NCI-H146 (cell line): ENCODE results near the gene SLC22A4.

Experiments
- DNase-seq: peaks from one replicate; lab custom pipeline; 2025; lab: John Stamatoyannopoulos, UW

SLC22A4 gene

GRCh38 chr5:132293992-132294727, at the start of gene SLC22A4:
SLC22A4 (plus strand) TSS chr5:132294394; CDS start chr5:132294617, 223 bp downstream.
- DNase-seq = peak; percentile 94

GRCh38 chr5:132245593-132245992, 48.6 kb upstream of the SLC22A4 start:
- no peak for DNase-seq

DNA sequence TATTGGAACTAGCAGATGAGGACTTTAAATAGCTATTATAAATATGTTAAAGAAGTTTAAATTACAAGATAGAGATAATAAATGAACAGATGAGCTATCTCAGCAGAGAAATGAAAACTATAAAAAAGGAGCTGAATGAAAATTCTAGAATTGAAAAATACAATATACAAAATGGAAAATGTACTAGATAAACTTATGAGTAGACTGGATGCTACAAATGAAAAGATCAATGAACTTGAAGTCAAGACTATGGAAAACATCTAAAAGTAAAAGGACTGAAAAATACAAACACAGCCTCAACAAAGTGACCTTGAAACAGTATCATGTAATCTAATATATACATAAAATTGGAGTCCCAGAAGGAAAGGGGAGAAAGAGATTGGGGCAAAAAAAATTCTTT, 47.4 kb upstream of the SLC22A4 start:
- DNase-seq = no peak

DNA sequence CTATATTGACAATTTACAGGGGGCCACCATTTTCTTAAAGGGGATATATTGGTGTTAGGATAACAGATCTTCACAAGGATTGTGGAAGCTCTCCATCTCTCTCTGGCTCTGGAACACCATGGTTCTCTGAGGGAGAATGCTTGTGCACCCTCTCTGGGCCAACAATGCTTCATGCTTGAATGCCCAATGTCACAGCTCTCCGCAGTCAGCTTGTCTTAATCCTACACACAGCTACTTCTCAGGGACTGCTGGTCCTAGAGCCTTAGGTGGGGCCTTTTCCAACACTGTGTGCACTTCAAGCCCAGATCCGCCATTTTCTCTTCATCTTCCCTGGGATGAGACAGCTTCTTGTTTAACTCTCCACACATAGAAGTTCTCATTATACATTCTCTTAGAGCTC, 43.6 kb upstream of the SLC22A4 start:
- no peak for DNase-seq

DNA sequence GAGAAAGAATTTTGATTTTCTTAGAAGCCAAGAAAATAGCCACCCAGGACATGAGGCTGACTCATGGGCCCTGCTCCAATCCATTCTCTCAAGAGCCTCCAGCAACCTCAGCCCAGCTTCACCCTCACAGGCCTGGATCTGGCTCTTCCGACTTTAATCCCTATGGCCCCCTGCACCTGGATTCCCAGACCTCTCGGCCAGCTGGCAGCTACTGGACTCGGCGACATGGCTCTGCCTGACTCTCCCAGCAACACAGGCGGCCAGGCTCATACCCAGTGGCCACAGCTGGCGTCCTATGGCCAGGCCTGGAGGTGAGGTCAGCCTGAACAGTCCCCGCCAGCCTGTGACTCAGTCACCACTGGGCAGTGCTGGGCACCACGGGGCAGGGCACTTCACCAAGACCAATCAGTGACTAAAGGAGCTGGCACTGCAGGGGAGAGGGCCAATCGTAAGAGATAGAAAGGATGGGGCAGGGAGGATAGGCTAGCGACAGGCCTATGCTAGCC, 42.9 kb upstream of the SLC22A4 start:
- no peak for DNase-seq

DNA sequence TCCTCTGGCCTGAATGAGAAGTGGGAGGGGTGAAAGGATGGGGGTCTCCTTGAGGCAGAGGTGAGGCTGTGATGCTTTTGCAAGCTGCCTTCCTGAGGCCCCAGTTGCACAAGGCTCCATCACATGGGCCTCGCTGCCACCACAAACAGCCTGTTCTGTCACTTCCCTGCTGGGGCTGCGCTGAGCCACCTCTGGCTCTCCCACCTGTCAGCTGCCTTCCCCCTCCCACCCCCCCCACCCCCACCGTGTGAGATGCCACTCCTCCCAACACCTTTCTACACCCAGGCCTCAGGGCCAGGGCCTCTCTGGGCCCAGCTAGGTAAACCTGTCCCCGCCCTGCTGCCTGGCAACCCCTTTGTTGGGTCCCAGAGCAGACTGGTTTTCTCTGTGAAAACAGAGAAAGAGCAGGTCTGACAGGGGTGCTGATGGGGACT, 41.2 kb upstream of the SLC22A4 start:
- peak; percentile 61 for DNase-seq

DNA sequence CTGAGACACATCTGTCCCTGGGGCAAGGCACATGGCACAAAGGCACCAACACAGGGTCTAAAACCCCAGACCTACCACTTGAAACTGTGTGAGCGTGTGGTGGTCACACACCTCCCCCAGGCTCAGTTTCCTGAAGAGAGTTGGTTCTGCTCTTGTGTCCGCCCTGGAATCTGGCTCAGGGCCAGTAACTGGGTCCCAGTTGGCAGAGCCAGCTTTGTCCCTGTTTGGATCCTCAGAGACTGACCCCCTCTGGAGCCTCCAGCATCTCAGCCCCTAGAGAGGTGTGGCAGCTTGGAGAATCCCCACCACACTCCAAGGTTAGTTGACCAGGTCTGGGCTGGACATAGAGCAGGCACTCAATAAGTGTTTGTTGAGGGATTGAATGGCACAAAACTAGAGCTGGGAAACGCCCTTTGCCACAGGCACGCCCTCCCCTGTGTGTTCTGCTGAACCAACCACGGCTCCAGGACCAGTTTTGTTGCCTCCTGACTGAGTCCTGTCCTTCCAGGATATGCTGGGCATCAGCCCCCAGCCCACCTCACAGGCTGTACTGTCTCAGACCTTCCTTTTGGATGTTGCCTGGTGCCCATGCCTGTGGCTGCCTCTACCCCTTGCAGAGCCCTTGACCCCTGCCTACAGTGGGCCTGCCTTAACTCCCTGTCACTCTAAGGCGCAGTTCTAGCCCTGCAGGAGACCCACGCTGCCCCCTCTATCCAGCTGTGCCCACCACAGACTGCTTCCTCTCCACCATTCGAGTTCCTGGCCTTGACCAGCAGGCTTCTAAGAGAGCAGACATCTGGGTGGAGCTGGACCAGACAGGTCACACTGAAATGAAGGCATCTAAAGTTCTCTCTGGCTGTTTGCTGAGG, 40.5 kb upstream of the SLC22A4 start:
- no peak for DNase-seq

- DNase-seq = no peak
Observed at GRCh38 chr5:132254321-132254977, 39.7 kb upstream of the SLC22A4 start.

DNA sequence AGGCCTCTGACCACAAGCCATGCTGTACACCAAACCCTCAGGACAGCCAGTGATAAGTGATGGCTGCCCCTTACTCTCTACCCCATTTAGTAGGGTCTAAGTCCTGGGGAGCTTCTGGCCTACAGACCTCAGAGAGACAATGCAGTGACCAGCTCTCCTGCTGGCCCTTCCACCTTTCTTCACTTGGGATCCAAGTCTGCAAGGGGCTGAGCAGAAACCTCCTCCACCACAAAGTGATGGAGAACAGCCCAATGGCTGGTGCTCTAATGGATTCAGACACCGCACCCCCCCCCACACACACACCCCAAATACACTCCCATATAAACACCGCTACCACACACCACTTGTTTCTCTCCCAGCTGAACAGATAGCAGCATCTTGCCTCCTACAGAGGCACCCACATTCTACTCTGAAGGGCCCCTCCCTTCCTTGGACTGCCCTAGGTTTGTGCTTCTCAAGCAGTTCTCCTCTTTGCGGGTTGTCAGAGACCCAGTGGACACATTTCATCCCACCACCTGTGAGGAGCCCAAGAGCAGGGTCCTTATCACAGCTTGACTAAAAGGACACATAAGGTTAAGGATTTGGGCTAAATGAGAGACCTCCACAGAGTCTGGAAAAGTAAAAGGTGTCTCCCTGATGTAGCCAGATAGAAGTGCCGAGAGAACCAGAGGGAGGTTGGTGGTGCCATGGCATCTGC, 38.0 kb upstream of the SLC22A4 start:
- no peak for DNase-seq

GRCh38 chr5:132256783-132257130, 37.4 kb upstream of the SLC22A4 start:
- no peak for DNase-seq

GRCh38 chr5:132257131-132258101, 36.8 kb upstream of the SLC22A4 start, which contains the start of gene PDLIM4:
PDLIM4 (plus strand) TSS chr5:132257696; CDS start chr5:132257735, 39 bp downstream.
- DNase-seq = peak; percentile 54

GRCh38 chr5:132258102-132259068, 35.8 kb upstream of the SLC22A4 start:
- DNase-seq = no peak

- DNase-seq = no peak
Observed at GRCh38 chr5:132259069-132259851, 34.9 kb upstream of the SLC22A4 start.

DNA sequence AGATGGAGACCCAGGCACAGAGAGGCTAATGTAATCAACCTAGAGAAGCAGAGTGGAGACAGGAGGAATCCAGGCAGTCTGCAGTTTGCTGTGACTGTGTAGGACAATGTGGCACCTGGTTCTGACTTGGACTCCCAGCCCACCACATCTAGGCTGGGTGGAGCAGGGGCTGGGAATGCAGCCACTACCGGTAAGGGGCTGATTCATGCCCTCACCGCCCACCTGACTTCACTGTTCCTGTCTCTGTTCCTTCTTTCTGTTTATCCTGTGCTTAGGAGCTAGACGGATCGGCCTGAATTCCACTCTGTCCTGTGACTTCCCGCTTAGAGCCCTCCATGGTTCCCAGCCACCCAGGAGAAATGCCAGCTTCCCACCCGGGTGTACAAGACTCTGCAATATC, 34.1 kb upstream of the SLC22A4 start:
- DNase-seq = no peak

DNA sequence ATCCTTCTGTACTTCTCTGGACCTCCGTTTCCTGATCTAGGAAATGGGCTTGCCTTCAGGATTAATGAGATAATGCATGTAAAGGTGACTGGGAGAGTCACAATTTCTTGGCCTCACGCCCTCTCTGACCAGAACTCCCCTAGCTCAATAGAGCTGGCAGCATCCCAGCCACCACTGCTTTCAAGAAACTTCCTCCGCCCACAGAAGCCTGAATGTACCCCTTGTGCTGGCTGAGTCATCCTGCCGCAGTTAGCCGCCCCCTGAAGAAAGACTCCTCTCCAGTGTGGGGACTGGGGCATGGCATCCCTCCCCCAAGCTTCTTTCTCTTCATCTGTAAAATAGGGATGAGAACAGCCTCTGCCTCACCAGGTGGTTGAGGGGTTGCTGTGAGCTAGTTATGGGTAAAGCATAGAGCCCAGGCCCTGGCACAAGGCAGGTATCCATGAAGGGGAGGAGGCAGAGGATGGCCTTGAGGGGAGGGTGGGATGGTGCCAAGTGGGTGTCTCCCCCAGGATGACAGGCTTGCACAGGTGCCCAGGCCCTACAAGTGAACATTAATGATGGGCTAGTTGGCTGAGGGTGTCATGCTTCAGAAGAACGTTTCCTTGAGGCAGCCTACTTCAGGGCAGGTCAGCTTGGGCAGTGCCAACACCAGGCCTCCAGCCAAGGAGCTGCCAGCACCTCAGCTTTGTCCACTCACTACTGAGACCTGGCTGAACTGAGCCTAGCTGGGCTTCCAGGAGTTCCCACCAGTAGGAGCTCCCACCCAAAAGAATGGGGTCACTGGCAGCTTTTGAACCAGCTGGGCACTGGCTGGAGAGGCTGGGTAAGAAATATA, 33.3 kb upstream of the SLC22A4 start:
- DNase-seq = no peak

GRCh38 chr5:132261881-132262845, 32.0 kb upstream of the SLC22A4 start:
- no peak for DNase-seq
